ENCODE results near the gene PRPH2. TPM values are rescaled to one million over a fixed set of nuclear protein-coding genes. Genes with fewer than 3 reads are reported as not detected.
"Not testable (repeated sequence)": the region's sequence is repeated elsewhere in the genome, so short reads cannot be mapped to it uniquely, and the experiment has no call there.

PRPH2 gene
- total RNA-seq, 1 donor from 2014 or later, result 2.8 TPM

DNA sequence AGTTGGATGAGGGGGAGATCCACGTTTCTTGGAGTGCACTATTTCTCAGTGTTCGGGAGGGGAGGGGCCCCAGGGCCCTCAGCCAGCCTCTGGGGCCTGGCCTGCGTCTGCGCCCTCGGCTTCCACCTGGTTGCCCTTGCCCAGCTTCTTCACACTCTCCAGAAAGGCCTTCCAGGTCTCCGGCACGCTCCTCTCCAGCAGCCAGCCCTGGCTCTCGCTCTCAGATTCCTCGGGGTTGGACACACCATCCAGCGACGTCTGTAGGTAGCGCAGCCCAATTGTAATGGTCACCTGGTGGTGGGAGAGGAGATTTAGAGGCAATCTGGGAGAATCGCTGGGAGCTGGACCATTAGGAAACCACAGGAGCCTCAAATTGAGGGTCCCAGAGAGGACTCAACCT lies 24.2 kb downstream of the PRPH2 start:
- no peak for DNase-seq

DNA sequence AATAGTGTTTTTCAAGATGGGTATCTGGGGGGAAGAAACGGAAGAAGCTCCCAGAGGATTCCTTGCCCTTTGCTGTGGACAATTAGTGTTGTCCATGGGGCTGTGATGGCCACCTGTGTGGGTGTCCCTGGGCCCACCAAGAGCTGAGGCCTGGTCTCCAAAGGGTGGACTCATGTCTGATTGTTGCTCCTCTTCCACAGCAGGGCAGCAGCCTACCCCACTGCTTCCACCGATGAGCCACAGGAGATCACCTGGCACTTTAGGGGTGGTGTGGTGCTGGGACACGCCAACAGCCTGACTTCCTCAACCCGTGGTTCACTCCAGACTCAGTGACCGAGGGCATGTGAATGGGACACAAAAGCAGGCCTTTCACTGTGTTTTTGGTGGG lies 25.1 kb downstream of the PRPH2 start:
- DNase-seq, result no peak

DNA sequence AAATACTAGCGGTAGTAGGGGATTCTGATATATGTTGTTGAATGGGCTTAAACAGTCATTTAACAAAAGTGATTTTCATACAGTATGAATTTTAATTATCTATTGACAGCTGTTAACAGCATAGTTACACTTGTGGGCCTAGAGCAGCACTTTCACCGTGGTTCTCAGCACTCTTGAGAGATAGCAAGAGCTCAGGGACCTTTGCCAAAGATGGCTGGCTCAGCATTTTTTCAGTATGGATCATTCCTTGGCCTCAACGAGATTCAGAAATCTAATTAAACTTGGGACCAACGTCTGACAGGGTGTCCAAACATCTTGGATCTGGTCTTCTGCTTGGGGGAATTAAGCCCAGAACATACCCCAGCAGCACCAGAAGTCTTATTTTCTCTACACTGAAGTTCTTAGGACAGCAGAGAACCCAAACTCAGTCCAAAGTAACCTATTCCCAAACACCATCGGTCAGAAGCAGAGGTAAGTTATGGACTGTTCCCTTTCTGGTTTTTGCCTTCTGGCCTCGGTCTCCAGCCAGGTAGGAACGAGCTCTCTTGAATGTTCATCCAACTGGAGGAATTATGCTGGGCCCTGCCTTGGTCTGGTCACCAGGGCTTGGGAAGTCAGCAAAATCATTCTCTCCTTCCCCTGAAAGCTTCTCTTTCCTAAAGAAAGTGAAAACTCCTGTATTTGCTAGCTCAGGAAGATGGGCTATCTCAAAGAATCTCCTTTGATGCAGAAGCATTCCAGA lies 25.7 kb downstream of the PRPH2 start:
- peak; percentile 31 for DNase-seq

DNA sequence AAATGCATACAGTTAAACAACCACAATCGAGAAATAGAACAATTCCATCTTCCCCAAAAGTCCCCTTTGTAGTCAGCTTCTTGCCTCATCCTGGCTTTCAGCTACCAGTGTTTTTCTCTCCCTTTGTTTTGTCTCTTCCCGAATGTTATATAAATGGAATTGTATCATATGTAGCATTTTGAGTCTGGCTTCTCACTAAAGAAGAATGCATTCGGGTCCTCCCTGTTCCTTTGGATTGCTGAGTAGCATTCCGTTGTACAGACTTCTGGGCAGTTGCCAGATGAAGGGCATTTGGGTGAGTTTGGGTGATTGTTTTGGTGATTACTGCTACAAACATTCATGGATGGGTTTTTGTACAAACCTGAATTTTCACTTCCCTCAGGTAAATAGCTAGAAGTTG lies 27.8 kb downstream of the PRPH2 start:
- no peak for DNase-seq

DNA sequence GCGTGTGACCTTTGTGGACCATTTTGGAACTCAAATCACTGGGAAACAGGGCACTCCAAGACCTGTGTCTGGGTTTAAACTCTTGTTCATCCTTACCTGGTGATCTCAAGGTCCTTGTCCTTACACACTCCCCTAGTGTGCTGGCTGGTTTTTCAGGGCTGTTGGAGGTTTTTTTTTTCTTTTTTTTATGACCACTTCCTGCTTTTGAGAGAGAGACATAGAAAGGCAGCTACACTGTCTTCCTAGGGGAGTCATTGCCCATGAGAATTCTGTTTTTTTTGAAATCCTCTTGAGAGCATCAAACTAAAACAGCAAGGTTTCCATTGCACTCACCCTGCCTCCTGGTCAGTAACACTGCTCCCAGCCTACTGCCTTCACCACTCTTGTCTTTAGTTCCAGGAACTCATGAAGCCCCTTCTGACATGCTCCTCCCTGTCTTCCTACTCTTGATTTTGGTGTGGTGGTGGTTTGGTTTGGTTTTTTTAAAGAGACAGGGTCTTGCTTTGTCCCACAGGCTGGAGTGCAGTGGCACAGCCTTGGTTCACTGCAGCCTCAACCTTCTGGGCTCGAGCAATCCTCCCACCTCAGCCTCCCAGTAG lies 28.6 kb downstream of the PRPH2 start:
- DNase-seq, result no peak

DNA sequence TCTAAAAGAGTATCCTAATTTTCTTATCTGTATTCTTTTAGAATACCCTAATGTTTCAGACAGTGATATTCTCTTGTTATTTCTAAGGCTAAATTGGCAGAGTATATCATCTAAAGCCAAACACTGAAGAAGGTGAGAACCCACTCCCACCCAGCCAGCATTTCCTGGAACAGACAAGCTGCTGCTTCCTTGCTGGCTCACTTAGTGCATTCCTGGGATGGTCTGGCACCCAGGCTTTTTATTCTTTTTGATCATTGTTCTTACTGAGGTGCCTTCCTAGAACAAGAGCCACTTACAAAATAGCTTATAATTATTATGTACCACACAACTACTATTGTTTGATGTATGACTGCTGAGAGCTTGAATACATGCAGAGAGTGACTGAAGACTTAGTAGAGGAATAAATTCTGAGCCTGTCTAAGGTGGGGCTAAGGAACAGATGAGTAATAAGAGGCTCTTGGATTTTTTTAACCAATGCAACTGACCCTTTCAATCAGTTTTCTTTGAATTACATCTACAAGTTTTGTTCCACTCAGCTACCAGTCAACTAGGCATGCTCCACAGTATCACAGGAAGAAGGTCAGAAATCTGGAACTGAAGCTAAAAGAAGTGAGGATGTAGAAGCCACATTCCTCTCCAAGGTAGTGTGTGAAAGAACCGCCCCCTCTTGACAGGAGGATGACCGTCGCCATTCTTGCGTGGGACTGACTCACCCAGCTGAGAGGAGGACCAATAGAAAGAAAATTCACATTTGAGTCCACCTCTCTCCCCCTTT lies 30.1 kb downstream of the PRPH2 start:
- DNase-seq, result no peak

DNA sequence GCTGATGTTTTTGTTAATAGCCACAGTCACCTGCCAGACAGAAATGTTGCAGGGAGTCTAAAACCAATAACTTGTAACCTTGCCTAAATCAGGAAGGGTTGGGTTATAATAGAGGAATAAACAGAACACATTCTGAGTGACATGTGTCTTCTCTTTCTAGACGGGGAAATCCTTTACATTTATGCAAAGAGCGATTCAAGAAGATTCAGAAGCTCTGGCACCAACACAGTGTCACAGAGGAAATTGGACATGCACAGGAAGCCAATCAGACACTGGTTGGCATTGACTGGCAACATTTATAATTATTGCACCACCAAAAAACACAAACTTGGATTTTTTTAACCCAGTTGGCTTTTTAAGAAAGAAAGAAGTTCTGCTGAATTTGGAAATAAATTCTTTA lies 31.5 kb downstream of the PRPH2 start:
- no peak for DNase-seq

DNA sequence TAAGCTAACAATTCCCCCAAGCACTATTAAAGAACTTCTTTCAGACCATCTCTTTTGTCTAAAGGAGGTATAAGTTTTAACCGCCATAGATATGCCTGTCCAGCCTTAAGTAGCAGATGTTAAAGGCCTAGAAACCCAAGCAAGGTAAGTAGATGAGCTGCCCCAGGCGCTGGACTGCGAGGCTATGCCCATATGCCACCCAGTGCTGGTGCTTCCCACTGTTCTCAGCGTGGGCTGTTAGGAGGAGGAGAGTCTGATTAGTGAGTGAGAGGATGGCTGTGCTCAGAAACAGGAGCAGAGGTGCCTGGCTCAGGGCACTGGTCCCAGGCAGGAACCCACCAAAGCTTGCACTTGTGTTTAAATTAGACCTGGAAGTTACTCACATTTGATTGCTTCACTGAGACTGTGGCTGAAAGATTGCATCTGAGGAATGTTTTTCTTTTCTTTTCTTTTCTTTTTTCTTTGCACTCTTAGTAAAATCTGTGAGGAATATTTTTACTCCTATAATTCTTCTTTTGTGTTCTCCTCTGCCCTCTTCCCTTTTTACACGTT lies 32.2 kb downstream of the PRPH2 start:
- no peak for DNase-seq

DNA sequence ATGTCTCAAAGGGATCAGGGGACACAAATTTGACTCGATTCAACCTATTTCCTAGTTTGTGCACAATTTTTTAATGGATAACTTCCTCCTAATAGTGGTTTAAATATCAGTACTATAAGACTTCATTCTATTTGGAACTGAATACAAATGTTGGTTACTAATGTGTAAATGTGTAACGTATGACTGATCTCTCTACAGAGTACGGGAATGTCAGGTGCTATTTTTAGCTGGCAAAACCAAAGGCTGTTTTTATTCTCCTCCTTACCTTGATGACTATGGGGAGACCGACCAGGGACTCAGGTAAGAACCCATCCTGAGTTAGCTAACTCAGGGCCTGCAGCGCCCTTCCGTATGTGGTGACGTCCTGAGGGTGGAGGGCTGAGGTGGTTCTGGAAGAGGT lies 33.0 kb downstream of the PRPH2 start:
- DNase-seq, result no peak

DNA sequence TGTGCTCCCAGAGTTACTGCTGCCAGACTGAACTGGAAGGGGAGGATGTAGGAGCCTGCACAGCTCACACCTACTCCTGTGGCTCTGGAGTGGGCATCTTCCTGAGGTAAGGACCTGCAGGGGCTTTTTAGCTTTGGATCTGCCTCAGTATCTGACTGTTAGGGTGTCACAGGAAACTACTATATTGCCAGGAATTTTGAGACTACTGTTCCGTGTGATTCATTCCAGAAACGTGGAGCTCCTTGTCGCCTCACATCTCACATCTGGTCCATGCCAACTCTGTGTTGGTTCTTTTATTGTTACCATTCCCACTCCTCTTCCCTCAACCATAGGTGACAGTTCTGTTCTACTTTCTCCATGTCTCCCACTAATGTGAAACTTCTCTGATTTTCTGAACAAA lies 34.1 kb downstream of the PRPH2 start:
- DNase-seq, result no peak

DNA sequence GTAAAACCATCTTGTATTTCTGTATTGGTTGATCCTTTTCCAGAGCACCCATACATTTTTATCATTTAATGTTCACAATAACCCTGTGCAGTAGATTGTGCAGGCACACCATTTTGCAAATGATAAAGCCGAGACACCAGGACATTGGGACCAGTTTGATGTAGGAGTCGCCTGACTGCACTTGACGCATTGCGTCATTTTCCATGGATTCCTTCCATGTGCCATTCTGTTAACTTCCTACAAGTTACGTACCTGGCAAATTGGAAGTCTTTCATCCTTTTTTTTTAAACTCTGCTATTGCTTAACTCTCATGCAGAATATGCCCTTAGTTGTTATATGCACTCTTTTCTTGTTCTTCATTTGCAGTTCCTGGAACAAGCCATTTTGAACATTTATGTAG lies 43.0 kb downstream of the PRPH2 start:
- DNase-seq, result no peak

DNA sequence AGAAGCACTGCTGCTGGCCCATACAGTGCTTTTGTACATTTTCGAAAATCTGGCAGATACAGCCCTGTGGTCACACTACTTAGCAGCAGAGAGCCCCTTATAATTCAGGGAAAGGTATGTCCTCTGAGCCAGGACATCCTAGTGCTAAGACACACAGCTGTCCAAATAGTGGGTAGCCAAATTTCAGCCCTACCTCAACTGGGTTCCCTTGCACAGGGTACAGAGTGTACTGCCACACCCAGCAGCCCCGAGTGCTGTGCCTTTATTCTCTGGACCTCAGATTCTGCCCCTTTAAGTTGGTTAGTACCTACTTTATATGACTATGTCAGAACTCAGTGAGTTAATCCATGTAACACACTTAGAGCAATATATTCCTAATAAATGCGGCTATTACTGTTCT lies 47.6 kb downstream of the PRPH2 start:
- no peak for DNase-seq

DNA sequence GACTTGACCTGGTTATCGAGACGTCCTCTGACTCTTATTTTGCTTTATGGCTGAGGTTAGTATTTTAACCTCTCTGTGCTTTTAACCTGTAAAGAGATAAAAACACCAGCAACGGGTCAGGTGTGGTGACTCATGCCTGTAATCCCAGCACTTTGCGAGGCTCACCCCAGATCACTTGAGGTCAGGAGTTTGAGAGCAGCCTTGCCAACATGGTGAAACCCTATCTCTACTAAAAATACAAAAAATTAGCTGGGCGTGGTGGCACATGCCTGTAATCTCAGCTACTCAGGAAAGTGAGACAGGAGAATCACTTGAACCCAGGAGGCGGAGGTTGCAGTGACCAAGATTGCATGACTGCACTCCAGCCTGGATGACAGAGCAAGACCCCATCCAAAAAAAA lies 48.0 kb downstream of the PRPH2 start:
- DNase-seq, result not testable (repeated sequence)

DNA sequence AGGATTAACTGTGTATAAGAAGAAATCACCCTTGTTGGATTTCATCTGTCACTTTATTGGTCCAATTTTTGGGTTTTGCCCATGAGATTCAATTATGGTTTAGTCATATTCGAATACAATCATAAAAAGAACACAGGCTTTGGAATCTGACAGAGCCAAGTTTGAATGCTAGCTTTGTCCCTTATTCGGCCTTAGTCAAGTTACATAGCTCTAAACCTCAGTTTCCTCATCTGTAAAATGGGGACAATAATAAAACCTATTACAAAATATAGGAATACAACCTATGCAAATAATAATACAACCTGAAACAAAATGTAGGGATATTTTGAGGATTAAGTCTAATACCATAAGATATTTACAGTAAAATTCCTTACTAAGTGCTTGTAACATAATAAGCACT lies 57.7 kb downstream of the PRPH2 start:
- DNase-seq, result no peak

DNA sequence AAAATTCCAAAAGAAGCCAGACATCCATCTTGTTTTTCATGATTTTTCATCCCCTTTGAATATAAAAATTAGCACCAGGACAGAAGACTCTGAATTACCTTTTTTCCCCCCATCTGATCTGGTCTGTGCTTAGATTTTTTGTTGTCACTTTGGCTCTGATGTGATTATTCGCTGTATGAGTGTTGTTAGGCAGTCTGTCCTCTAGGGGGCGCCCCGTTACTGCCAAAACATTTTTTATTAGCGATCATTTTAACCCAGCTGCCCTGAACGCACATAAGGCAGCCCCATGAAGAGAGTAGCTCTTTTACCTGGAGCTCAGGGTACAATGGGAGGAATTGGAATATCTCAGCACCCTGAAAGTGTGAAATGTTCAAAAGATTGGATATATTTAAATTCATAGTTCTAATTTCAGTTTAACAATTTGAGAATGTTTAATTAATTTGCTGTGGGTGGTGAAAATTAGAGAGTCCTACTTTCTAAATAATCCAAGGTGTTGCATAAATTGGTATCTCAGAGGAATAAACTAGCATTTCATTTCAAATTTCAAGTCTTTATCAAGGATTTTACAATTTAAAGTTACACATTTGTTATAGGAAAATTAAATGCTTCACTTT lies 60.8 kb downstream of the PRPH2 start:
- peak; percentile 39 for DNase-seq

DNA sequence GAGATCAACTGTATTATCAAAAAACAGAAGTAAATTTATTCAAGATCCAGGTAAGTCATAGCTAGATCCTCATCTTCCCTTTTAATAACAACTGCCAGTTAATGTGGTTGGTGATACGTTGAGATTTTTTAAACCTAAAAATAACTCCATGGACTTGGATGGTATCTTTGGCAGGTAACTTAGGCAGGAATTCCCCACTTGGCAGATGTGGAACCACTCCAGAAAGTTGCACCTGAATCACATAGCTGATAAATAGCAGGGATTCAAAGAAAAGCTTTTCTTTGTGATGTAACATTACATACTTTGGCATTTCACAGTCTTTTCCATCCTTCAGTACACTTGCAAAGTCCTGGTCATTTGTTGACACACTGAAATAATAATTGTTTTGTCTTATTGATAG lies 62.6 kb downstream of the PRPH2 start:
- no peak for DNase-seq

DNA sequence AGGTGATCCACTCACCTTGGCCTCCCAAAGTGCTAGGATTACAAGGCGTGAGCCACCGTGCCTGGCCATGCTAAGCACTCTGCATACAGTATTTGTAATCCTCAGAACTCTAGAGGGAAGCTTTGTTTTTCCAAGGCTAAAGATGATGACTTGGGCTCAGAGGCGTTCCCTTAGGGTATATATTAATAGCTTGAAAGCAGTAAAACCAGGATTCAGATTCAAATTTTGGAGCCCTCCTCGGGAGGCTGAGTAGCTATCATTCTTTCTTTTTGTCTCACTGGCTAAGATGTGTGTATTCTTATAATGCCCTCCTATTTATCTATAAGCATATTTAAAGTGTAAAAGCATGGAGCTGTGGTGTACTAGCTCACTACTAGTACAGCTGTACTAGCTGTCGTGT lies 68.5 kb downstream of the PRPH2 start:
- no peak for DNase-seq

DNA sequence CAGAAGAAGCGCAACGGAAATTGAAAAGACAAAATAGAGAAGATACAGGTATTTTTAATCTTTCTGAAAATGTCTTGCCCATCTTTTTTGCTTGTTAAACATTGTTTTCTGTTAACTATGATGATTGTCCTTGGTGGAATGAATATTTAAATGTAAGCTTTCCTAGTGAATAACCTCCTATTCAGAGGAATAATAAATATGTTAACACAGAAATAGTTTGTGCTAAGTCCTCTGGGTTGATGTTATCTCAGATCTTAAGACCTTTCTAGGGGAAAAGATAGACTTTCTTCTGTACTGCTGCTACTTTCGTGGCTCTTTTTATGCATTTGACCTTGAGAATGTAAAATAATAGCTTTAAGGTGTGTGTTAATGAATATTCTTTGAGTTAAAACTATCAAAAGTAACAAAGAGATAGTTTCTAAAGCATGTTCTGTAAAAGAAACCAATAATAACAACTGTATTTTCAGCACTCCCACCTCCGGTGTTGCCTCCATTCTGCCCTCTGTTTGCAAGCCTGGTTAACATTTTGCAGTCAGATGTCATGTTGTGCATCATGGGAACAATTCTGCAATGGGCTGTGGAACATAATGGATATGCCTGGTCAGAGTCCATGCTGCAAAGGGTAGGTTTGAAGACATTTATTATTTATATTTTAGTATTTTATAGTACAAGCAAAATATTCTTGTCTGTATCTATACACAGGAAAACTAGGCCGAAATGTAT lies 70.2 kb downstream of the PRPH2 start:
- DNase-seq, result no peak
